KG1 (cell line): ENCODE data around the gene BEAN1.
"Not testable (repeated sequence)": the region's sequence is repeated elsewhere in the genome, so short reads cannot be mapped to it uniquely, and the experiment has no call there.

Experiments
- DNase-seq: peaks from one replicate; lab custom pipeline; 2025; lab: John Stamatoyannopoulos, UW

The BEAN1 gene

DNA sequence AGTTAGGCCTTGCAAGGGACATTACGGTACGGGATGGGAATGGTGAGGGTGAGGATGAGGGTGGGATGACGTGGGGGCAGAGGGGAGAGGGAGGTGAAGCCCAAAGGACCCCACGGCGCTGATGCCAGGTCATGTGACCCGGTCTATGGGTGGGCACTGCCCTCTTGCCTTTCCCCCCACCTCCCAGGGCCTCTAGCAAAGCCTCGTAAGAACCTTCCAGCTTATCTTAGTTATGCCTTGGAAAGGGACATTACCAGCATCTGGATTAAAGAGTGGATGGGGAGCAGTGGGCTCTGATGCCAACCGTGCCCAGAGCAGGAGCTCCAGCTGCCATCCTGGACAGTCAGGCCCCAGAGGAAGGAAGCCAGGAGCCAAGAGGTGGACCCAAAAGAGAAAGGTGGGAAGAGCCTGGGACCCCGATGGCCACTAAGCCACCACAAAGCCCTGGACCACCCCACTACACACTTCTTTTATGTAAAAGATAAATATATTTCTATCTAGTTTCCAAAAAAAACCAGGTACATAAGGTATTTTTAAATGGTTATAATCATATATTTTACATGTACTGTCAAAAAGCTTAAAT is 81.9 kb downstream of the BEAN1 start:
- DNase-seq: no peak

DNA sequence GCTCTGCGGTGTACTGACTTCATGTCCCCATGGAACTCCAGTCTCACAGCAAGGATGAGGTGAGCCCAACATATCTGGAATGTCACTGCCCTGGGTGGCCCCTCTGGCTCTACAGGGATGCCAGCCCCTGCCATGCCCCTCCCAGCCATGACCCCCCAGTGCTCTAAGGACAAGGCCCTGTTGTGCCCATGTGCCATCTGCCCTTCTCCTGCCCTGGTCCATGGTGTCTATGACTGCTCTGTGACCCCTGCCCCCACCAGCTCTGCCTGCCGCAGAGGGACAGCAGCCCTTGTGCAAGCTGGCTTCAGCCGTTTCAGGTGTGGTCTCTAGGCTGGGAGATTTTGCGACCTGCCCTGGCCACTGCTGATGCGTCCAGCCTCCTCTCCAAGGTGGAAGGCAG is 82.5 kb downstream of the BEAN1 start:
- DNase-seq: no peak

DNA sequence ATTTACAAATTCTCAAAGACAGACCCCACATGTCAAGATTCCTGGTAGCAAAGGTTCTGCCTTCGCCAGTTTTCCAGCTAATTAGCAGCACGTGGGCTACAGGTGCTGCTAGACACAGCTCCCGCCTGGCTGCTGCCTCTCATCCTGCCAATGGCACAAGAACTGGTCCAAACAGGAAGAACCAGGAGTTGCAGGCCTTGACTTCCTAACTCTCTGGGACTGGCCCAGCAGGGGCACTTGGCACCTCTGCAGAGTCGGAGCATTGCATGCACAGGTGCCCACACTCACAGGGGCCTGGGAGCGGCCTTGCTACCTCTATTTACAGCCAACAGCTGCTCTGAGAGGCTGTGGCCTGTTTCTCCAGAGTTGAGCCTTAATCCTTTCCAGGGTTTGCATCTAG is 83.2 kb downstream of the BEAN1 start:
- DNase-seq: no peak

DNA sequence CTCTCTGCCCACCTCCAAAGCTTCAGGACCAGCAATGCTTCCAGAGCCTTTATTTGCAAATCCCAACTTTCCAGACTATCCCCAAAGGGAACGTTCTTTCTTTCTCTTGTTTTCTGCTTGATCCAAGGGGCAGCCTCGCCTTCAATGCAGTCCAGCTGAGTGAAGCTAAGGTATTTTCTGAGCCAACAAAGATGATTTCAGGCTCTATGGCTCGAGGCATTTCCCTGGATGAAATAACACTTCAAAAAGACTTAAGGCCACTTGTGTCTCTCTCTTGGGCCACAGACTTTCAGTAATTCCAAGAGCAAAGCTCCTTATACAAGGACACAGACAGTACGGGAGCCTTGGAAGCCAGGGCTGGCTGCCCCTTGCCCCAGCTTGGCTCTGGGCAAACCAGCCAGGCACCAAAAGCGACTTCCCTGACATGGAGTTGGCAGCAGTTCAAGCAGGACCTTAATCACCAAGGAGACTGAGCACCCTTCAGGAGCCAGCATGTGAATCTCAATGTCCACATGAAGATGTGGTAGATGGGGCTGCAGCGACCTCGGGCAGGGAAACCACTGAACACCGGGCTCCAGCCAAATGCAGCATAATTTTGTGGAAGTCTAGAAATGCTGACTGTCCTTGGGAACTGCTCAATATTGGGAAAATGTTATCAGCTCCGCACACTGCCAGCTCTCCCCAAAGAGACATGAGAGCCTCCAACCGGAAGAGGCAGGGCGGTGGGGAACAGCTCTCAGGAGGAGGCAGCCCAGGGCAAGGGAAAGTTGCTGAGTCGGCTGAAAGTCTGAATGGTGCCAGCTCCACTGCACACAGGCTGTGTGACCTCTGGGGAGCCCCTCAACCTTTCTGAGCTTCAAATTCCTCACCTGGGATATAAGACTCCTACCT is 83.9 kb downstream of the BEAN1 start:
- no peak for DNase-seq

DNA sequence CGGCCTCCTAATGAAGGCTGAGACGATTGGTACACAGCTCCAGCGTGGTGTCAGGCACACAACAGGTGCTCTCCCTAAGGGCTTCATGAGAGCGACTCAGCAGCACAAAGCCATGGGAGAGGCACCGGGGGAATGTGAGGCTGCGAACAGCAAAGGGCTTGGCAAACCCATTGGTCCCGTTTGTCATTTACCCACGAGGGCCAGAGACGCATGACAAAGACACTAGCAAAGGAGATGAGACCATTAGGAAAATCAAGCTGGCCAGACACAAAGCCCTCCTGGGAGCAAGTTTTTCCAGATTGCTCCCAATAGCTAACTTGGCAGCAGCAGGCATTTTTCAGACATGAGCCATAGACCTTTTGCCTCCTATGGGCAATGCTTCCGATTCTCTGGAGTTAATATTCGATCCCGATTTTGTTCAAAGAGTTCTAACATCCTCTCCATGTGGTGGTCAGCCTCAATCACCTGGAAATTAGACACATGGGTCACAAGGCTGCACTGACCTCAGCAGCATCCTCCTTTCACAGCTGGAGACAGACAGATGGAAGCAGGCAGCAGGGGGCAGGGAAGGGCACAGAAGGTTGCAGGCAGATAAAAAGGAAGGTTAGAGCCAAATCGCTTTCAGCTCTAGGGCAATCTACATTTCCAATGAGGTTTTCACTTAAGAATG is 84.6 kb downstream of the BEAN1 start:
- no peak for DNase-seq

DNA sequence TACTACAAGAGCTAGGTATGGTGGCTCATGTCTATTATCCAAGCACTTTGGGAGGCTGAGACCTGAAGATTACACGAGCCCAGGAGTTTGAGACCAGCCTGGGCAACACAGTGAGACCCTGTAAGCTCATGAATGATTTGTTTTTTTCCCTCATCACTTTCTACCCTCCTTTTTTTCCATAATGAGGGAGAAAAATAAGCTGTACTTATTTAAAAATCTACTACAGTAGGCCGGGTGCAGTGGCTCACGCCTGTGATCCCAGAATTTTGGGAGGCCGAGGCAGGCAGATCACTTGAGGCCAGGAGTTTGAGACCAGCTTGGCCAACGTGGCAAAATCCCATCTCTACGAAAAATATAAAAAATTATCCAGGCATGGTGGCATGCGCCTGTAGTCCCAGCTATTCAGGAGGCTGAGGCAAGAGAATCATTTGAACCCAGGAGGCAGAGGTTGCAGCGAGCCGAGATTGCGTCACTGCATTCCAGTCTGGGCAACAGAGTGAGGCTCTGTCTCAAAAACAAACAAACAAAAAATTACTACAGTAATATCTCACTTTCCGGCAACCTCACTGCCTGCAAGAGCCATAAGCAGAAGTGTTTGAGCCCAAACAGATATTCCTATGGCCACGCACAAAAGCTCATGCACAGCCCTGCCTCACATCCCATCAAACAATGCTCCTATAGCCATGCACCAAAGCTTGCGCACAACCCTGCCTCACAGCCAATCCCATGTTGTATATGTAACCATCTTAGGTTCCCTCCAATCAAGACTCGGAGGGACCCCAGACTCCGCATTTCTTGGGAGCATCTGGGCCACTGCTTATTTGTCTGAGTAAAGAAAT is 85.4 kb downstream of the BEAN1 start:
- DNase-seq: no peak

DNA sequence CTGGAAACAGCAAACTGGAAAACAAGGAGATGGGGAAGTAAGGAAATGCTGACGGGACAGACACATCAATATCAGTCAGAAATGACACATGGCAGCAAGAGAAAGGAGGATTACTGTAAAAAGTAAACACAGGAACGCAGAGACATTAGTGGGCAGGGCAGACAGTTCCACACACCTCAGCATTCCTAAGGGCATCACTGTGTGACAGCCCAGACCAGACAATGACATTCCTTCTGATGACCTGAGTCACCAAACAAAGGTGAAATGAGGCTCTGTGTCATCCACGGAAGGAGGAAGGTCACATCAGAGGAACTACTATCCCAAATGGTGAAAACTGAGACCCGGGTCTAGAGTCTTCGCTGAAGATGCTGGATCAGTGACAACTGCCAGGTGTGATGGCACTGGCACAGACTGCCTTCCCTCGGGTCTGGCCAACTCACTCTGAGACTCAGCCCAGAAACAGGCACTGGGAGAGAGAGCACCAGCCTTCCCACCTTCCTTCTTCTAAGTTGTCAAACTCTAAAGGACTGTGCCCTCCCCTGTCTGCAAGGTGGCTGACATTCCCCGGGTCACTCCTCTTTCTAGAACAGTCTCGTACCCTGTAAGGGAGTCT is 86.1 kb downstream of the BEAN1 start:
- DNase-seq: no peak

DNA sequence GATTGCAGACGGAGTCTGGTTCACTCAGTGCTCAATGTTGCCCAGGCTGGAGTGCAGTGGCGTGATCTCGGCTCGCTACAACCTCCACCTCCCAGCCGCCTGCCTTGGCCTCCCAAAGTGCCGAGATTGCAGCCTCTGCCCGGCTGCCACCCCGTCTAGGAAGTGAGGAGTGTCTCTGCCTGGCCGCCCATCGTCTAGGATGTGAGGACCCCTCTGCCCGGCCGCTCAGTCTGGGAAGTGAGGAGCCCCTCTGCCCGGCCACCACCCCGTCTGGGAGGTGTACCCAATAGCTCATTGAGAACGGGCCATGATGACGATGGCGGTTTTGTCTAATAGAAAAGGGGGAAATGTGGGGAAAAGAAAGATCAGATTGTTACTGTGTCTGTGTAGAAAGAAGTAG is 87.3 kb downstream of the BEAN1 start:
- DNase-seq: not testable (repeated sequence)

DNA sequence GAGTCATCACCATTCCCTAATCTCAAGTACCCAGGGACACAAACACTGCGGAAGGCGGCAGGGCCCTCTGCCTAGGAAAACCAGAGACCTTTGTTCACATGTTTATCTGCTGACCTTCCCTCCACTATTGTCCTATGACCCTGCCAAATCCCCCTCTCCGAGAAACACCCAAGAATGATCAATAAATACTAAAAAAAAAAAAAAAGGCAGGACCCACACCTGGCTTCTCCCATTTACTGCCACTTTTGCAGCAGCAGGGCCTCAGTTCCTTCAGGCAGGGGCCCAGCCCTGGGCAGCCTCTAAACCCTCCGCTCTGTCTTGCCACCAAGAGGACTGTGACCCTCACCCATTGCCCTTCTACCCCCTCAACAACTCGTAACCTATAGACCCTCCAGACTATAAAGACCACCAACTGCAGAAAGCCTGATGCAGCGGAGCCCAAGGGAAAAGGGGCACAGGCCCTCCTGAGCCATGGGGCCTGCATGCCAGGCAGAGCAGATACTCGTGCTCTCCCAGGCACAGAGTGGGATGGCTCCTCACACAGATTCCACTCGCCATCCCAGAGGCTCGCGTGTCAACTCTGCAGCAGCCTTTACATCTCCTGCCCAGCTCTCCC is 88.0 kb downstream of the BEAN1 start:
- not testable (repeated sequence) for DNase-seq

DNA sequence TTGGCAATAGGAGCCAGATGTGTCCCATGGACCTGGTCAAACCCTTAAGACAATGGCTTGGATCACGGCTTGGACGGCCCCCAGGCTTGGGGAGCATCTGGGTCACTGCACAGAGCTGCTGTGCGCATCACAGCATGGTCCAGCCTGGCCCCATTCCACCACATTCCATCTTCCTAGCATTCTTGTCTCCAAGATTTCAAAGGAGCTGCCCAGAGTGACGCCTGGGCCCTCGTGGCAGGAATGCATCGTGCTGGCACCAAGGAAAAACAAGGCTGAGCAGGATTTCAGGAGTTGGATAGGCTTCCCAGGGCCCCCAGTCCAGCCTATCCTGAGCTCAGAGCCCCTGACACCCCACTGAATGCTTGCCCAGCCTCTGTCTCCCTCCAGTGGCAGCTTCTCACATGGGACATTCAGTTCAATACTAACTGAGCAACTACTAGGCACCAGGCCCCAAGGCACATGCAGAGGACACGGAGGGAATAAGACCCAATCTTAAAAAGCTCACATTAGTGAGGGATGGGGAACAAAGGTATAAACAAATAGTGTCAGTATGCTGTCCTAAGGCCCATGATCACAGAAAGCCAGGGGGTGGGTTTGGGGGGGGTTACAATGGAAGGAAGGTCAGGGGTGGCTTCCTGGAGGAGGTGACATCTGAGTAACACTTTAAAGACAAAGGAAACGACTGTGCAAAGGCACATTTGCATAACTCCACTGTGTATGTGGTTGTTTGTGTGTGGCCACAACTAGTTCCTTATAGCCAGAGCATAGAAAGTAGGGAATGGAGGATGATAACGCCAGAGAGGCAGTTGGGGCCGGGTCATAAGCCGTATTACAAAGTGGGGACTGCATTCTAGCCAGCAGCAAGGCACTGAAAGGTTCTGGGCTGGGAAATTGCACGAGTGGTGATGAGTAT is 88.8 kb downstream of the BEAN1 start:
- no peak for DNase-seq

DNA sequence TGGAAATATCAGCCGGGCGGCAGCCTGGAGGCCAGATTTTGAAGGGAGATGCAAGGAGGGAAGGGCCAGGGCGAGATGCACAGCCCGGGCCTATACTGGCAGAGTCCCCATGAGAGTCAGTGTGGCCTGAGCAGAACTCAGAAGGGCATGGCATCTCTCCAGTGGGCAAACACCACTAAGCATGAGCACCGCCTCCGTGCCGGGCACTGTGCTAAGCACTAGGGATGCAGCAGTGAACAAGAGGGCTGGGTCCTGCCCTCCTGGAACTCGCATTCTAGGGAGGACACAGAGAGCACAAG is 89.4 kb downstream of the BEAN1 start:
- no peak for DNase-seq

DNA sequence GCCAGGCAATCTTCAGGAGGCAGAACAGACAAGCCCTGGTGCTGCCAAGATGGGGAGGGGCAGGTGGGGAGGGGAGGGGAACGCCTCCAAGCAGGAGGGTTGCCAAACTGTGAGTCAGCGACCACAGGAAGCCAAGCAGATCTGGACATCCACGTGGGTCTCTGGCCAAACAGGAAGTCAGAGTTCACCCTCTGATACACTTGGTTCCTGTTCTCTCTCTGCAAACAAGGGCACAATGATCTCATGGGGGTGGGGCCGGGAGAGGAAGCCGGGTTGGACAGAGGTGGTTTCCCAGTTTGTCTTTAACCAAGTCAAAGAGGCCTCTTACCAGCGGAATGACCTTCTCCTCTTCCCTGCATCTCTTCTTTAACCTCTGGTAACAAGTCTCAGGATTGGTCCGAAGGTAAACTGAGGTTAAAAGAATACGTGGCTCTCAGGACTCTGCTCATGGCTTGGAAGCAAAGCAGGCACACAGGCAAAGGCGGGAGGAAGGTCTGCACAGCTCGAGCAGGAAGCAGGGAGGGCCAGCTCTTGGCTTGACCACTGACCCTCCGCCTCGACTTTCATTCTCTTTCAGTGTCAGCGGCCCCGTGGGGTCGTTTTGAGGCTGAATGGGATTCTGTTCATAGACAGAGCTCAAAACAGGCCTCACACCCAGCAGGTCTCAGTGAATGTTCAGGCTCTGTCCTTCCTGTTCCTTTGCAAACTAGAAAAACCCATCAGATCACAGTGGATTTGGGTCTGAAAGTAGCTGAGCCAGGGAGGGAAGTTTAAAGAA is 89.9 kb downstream of the BEAN1 start:
- DNase-seq: peak; percentile 93

DNA sequence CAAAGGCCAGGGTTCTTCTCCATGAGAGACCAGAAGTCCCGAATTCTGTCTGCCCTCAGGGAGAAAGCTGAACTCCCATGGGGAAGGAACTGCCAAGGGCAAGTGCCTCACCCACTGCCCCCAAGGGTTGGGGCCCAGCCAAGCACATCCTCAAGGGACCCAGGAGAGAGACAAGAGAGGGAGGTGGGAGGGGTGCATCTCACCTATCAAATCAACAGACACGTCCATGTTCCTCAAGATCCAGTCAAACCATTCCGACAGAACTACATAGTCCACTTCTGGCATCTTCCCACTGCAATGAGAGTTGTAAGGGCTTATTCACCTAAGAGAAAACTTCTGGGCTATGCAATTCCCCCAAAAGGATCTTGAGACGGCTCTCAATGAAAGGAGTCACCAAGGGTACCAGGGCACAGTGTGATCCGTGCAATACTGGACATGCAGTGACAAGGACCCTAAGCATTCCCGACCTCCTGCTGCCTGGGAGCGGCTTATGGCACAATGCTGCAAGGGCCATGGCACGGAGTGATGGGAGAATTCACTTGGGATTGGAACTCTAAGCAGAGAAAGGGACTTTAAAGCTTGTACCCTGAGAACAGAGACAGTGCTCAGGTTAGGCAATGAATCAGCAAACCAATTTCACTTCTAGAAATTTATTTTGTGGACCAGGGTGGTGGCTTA is 90.6 kb downstream of the BEAN1 start:
- no peak for DNase-seq

DNA sequence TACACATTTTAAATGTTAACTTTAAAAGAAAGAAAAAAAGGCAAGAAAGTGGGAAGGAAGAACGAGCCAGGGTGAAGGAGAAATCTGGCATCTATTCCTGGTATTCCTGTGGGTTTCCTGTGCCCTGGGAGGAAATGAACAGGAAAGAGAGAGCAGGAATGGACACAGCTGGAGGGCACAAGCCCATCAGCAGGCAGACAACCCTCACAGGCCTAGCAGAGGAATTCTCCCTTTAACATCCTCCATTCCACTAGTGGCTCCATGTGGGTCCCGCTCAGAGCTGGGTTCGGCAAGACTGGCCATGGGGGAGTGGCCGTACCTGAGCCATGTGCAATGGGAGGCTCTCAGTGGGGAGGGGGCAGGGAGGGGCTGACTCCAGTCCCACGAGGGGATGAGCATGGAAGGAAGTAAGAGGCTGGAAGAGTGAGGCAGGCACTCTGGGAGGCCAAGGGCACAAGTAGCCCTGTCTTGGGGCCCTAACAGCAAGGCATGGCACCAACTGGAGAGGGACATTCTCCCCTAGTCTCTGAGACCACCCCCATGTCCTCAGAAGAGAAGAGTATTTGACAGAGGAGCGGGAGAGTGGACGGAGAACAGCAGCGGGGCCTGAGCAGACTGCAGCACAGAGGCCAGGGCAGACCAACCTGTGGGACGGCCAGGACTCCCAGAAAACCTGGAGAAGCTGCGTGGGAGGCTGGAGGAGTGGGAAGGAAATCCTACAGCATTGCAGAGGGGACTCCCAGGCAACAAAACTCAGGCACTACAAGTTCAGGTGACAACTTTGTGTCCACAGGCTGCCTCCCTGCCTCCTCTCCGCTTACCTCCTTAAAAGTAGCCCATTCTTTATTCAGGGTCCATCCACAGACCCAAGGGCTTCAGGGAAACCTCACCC is 92.6 kb downstream of the BEAN1 start:
- DNase-seq: no peak

DNA sequence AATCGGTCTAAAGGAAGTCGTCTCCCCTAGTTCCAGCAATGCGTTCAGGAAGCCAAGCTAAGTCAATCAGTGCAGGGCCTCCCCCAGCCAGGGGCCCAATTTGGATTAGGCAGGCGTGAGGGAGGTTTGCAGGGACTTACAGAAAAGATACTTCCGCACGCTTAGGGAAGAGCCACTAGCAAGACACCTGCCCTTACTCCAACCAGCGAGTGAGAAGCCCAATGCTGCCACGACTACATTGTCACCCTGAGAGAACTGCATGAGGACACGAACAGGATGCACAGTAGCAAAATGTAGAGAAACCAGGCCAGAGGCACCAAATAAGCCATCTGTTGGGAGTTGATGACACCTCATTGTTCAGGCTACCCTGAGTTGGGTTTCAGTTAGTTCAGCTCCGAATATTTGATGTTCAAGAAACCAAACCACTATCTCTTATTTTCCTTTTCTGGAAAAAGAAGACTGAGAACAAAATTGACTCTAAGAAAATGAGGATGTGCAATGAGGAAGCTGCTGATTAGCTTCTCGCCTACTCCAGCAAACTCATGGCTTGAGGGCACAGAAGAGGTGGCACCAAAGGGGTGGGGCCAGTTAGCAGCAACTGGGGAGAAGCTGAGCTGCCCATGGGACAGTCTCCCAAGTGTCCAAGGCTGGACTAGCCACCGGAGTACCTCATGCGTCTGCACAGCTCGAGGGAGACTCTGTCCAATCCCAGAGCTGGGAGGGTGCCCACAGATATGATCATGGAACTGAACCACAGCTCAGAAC is 93.5 kb downstream of the BEAN1 start:
- peak; percentile 61 for DNase-seq

DNA sequence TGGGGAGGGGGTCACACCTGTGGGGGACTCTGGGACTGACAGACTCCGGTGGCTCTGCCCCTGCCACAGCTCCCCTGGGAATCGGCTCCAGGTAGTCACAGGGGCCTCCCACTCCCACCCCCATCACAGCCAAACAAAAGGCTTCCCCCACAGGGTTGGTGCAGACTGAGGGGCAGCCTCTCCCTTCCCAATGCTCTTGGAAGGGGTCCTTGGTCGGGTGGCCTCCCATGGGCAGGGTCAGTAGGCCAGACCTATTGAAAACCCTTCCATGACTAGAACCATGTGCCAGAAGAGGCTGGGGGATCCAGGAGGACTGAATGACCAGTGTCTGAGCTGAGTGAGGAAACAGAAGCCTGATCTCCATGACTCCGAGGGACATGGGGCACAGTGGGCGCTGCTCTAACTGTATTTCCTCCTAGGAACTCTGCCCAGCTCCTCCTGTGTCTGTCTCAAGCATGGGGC is 94.2 kb downstream of the BEAN1 start:
- DNase-seq: no peak
